Mononuclear cell (primary cell): ENCODE results near the gene CTSD. TPM values are rescaled to one million over a fixed set of nuclear protein-coding genes. Genes with fewer than 3 reads are reported as not detected.

Experiments
- H3K27me3 ChIP-seq: 2 replicates; pipeline ENCODE4 v1.6.0; 2011; ENCODE audit warnings: low read length, control low read depth; ENCODE audit not compliant: insufficient read depth
- H3K4me1 ChIP-seq: 2 replicates; pipeline ENCODE4 v1.5.1; 2011; ENCODE audit warnings: mild to moderate bottlenecking, low read length, control low read depth; ENCODE audit not compliant: insufficient read depth
- H3K4me3 ChIP-seq: 2 replicates; pipeline ENCODE4 v1.5.1; 2011; ENCODE audit warnings: mild to moderate bottlenecking, low read length, moderate library complexity
- H3K9me3 ChIP-seq: 2 replicates; pipeline ENCODE4 v1.5.1; 2011; ENCODE audit warnings: low read depth, mild to moderate bottlenecking, control low read depth, low read length
- total RNA-seq: library from RNA; depleted of rRNA; stranded (reverse); fragments of >200 nt; gene quantifications from one replicate; pipeline ENCODE4 v1.2.3, GENCODE V29; 2012

CTSD gene
- total RNA-seq, 1 donor = 253 TPM

- H3K9me3 ChIP-seq = no peaks in the 10 kb centered on the region
- H3K4me3 ChIP-seq = no peak overlapping the region
- H3K4me1 ChIP-seq = peaks cover 45% of the 10 kb centered on the region
- no peaks in the 10 kb centered on the region for H3K27me3 ChIP-seq
Measured at GRCh38 chr11:1786466-1786865, 22.7 kb upstream of the CTSD start.

- H3K4me3 ChIP-seq = no peak overlapping the region
- peaks cover 51% of the 10 kb centered on the region for H3K4me1 ChIP-seq
- H3K9me3 ChIP-seq = no peaks in the 10 kb centered on the region
- no peaks in the 10 kb centered on the region for H3K27me3 ChIP-seq
Measured at GRCh38 chr11:1785749-1786413, 22.2 kb upstream of the CTSD start.

GRCh38 chr11:1784761-1785650 lies 21.3 kb upstream of the CTSD start:
- Histone ChIP-seq H3K27me3 (no peaks in the 10 kb centered on the region), H3K4me1 (peaks cover 59% of the 10 kb centered on the region), H3K9me3 (no peaks in the 10 kb centered on the region)

GRCh38 chr11:1783725-1784529 lies 20.2 kb upstream of the CTSD start:
- peaks cover 70% of the 10 kb centered on the region for H3K4me1 ChIP-seq
- no peaks in the 10 kb centered on the region for H3K27me3 ChIP-seq
- no peaks in the 10 kb centered on the region for H3K9me3 ChIP-seq
- no peak overlapping the region for H3K4me3 ChIP-seq

More at GRCh38 chr11:1784761-1785650, 21.3 kb upstream of the CTSD start:
- no peak overlapping the region for H3K4me3 ChIP-seq

- Histone ChIP-seq H3K27me3 (no peaks in the 10 kb centered on the region), H3K9me3 (no peaks in the 10 kb centered on the region), H3K4me1 (peaks cover 79% of the 10 kb centered on the region), H3K4me3 (no peak overlapping the region)
Measured at GRCh38 chr11:1782831-1783724, 19.4 kb upstream of the CTSD start.

GRCh38 chr11:1782031-1782590 lies 18.4 kb upstream of the CTSD start:
- H3K27me3 ChIP-seq = no peaks in the 10 kb centered on the region
- no peaks in the 10 kb centered on the region for H3K9me3 ChIP-seq
- H3K4me1 ChIP-seq = peaks cover 88% of the 10 kb centered on the region
- no peak overlapping the region for H3K4me3 ChIP-seq

GRCh38 chr11:1781593-1781975 lies 17.9 kb upstream of the CTSD start:
- H3K27me3 ChIP-seq = no peaks in the 10 kb centered on the region
- no peak overlapping the region for H3K4me3 ChIP-seq
- peaks cover 89% of the 10 kb centered on the region for H3K4me1 ChIP-seq
- no peaks in the 10 kb centered on the region for H3K9me3 ChIP-seq

GRCh38 chr11:1780700-1781592 lies 17.2 kb upstream of the CTSD start:
- peaks cover 86% of the 10 kb centered on the region for H3K4me1 ChIP-seq
- H3K4me3 ChIP-seq = no peak overlapping the region
- H3K27me3 ChIP-seq = no peaks in the 10 kb centered on the region

GRCh38 chr11:1779806-1780699 lies 16.3 kb upstream of the CTSD start:
- Histone ChIP-seq H3K9me3 (no peaks in the 10 kb centered on the region), H3K4me3 (no peak overlapping the region), H3K4me1 (peaks cover 78% of the 10 kb centered on the region), H3K27me3 (no peaks in the 10 kb centered on the region)

More at GRCh38 chr11:1780700-1781592, 17.2 kb upstream of the CTSD start:
- H3K9me3 ChIP-seq = no peaks in the 10 kb centered on the region

GRCh38 chr11:1779034-1779805 lies 15.5 kb upstream of the CTSD start:
- H3K4me3 ChIP-seq = no peak overlapping the region
- H3K9me3 ChIP-seq = no peaks in the 10 kb centered on the region
- peaks cover 81% of the 10 kb centered on the region for H3K4me1 ChIP-seq
- H3K27me3 ChIP-seq = no peaks in the 10 kb centered on the region

GRCh38 chr11:1778141-1778911 lies 14.6 kb upstream of the CTSD start:
- Histone ChIP-seq H3K4me3 (no peak overlapping the region), H3K4me1 (peaks cover 82% of the 10 kb centered on the region), H3K9me3 (no peaks in the 10 kb centered on the region), H3K27me3 (no peaks in the 10 kb centered on the region)
